MM.1S (cell line): ENCODE results near the gene TRAPPC6A.

Experiments
- DNase-seq: peaks from one replicate; pipeline ENCODE4 v3.0.0-alpha.2; 2015
- H2AFZ ChIP-seq: fragments of 300-600 bp; sonication (generic); 2 replicates; pipeline ENCODE4 v1.6.0; 2016; ENCODE audit warnings: antibody characterized with exemption, low read length
- H3F3A ChIP-seq: fragments of 300-600 bp; sonication (generic); 2 replicates; pipeline ENCODE4 v1.6.1; 2016; ENCODE audit warnings: mild to moderate bottlenecking, antibody characterized with exemption, low read length, moderate library complexity, mixed read lengths; ENCODE audit not compliant: insufficient read depth
- H3K27ac ChIP-seq: fragments of 300-600 bp; sonication (generic); 2 replicates; pipeline ENCODE4 v1.5.1; 2016; ENCODE audit warnings: mild to moderate bottlenecking, low read length
- H3K27me3 ChIP-seq: fragments of 300-600 bp; sonication (generic); replicated peaks from 2 replicates; pipeline ENCODE4 v1.6.0; 2016; ENCODE audit warnings: low read length; ENCODE audit not compliant: insufficient read depth
- H3K36me3 ChIP-seq: fragments of 300-600 bp; sonication (generic); replicated peaks from 2 replicates; pipeline ENCODE4 v1.6.1; 2016; ENCODE audit warnings: mild to moderate bottlenecking, low read length, mixed read lengths; ENCODE audit not compliant: insufficient read depth
- H3K4me1 ChIP-seq: fragments of 300-600 bp; sonication (generic); 2 replicates; pipeline ENCODE4 v1.6.1; 2016; ENCODE audit warnings: low read length, mixed read lengths
- H3K4me2 ChIP-seq: fragments of 300-600 bp; sonication (generic); 2 replicates; pipeline ENCODE4 v1.6.0; 2016; ENCODE audit warnings: low read depth, low read length
- H3K4me3 ChIP-seq: fragments of 300-600 bp; sonication (generic); 2 replicates; pipeline ENCODE4 v1.5.1; 2016; ENCODE audit warnings: low read length, mixed read lengths
- H3K79me2 ChIP-seq: fragments of 300-600 bp; sonication (generic); 2 replicates; pipeline ENCODE4 v1.6.1; 2016; ENCODE audit warnings: mixed run types, low read length, mixed read lengths
- H3K9ac ChIP-seq: fragments of 300-600 bp; sonication (generic); 2 replicates; pipeline ENCODE4 v1.6.1; 2016; ENCODE audit warnings: low read length, mixed read lengths
- H3K9me2 ChIP-seq: fragments of 300-600 bp; sonication (generic); replicated peaks from 2 replicates; pipeline ENCODE4 v1.6.1; 2016; ENCODE audit warnings: mild to moderate bottlenecking, low read length, mixed read lengths; ENCODE audit not compliant: insufficient read depth
- H3K9me3 ChIP-seq: fragments of 300-600 bp; sonication (generic); replicated peaks from 2 replicates; pipeline ENCODE4 v1.6.1; 2016; ENCODE audit warnings: mild to moderate bottlenecking, low read length, mixed read lengths; ENCODE audit not compliant: insufficient read depth
- H4K20me1 ChIP-seq: fragments of 300-600 bp; sonication (generic); 2 replicates; pipeline ENCODE4 v1.6.1; 2016; ENCODE audit warnings: mild to moderate bottlenecking, low read length, moderate library complexity, mixed read lengths; ENCODE audit not compliant: insufficient read depth
- EZH2 ChIP-seq: fragments of 300-600 bp; sonication (generic); optimal IDR thresholded peaks from 2 replicates; pipeline ENCODE3; 2017; ENCODE audit warnings: low read depth, mild to moderate bottlenecking, antibody characterized with exemption, low read length, mixed read lengths
- EZH2phosphoT487 ChIP-seq: fragments of 300-600 bp; sonication (generic); IDR thresholded peaks from 2 replicates; pipeline ENCODE4 v1.6.1; 2018; ENCODE audit warnings: antibody characterized with exemption, low read length
- TF ChIP-seq, protein P1 (sequence below): fragments of 300-600 bp; sonication (generic); IDR thresholded peaks from 2 replicates; pipeline ENCODE4 v1.5.1; 2016; ENCODE audit warnings: antibody characterized with exemption, low read length, mixed read lengths

The TRAPPC6A gene

DNA sequence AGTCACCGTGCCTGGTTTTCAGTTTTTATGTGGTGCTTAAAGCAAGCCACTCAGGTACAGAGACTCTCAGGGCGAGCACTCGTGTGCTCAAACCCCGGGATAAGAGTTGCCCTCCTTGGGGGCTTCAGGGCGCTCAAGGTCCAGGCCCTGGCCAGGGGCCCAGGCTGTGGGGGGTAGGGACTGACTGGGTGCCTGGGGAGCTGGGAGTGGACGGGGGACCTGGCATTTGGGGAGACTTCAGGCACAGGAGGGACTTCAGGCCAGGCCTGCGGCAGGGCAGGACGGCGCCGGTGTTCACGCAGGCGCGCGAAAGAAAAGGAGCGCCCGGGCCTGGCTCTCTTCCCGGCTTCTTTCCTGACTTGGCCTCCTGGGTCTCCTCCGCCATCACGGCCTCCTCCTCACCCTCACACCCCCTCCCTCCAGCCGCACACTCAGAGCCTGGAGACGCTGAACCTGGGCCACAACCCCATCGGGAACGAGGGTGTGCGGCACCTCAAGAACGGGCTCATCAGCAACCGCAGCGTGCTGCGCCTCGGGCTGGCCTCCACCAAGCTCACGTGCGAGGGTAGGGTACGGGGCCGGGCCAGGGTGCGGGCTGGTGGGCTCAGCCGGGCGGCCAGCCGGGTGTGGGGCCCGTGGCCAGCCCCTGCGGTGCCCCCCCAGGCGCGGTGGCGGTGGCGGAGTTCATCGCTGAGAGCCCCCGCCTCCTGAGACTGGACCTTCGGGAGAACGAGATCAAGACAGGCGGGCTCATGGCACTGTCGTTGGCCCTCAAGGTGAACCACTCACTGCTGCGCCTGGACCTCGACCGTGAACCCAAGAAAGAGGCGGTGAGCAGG lies 33.4 kb downstream of the TRAPPC6A start:
- H3K36me3 ChIP-seq: no peaks in the 10 kb centered on the region
- H3K27me3 ChIP-seq: no peaks in the 10 kb centered on the region
- no peak for TF ChIP-seq EZH2
- TF ChIP-seq, protein P1, sequence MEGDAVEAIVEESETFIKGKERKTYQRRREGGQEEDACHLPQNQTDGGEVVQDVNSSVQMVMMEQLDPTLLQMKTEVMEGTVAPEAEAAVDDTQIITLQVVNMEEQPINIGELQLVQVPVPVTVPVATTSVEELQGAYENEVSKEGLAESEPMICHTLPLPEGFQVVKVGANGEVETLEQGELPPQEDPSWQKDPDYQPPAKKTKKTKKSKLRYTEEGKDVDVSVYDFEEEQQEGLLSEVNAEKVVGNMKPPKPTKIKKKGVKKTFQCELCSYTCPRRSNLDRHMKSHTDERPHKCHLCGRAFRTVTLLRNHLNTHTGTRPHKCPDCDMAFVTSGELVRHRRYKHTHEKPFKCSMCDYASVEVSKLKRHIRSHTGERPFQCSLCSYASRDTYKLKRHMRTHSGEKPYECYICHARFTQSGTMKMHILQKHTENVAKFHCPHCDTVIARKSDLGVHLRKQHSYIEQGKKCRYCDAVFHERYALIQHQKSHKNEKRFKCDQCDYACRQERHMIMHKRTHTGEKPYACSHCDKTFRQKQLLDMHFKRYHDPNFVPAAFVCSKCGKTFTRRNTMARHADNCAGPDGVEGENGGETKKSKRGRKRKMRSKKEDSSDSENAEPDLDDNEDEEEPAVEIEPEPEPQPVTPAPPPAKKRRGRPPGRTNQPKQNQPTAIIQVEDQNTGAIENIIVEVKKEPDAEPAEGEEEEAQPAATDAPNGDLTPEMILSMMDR: no peak
- TF ChIP-seq EZH2phosphoT487: no peak
- DNase-seq: no peak
- H3K4me1 ChIP-seq: no peaks in the 10 kb centered on the region
- peaks cover 18% of the 10 kb centered on the region for H3K79me2 ChIP-seq
- H3K9me3 ChIP-seq: no peaks in the 10 kb centered on the region
- H3K9ac ChIP-seq: no peak overlapping the region
- no peak overlapping the region for H3K27ac ChIP-seq
- no peaks in the 10 kb centered on the region for H4K20me1 ChIP-seq
- H3K4me3 ChIP-seq: no peak overlapping the region
- H3K9me2 ChIP-seq: no peaks in the 10 kb centered on the region
- H2AFZ ChIP-seq: no peak overlapping the region
- H3K4me2 ChIP-seq: no peak overlapping the region
- no peaks in the 10 kb centered on the region for H3F3A ChIP-seq

DNA sequence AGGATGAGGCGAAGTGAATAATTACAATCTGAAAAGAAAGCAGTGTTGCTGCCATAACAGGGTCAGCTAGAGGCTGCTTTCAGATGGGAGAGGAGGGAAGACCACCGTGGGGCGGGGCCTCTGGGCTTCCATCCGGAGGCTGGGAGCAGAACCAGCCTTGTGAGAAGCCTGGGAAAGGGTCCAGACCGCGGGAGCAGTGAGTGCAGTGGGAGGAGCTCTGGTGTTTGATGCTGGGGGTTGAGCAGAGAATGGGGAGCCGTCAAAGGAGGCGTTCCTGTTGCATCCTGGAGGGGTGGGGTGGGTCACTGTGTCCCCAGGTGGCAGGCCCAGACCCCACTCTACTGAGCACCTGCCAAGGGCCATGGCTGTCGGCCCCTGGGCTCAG lies 35.3 kb downstream of the TRAPPC6A start:
- Histone ChIP-seq H3K9ac (no peak overlapping the region), H4K20me1 (no peaks in the 10 kb centered on the region), H3K36me3 (no peaks in the 10 kb centered on the region), H3K4me2 (no peak overlapping the region), H2AFZ (no peak overlapping the region), H3K9me2 (no peaks in the 10 kb centered on the region), H3K9me3 (no peaks in the 10 kb centered on the region), H3K27ac (no peak overlapping the region), H3F3A (peaks cover 6% of the 10 kb centered on the region), H3K27me3 (no peaks in the 10 kb centered on the region), H3K4me3 (no peak overlapping the region), H3K79me2 (peaks cover 35% of the 10 kb centered on the region), H3K4me1 (peaks cover 9% of the 10 kb centered on the region)
- DNase-seq: no peak
- TF ChIP-seq, protein P1: no peak
- no peak for TF ChIP-seq EZH2phosphoT487
- TF ChIP-seq EZH2: no peak

DNA sequence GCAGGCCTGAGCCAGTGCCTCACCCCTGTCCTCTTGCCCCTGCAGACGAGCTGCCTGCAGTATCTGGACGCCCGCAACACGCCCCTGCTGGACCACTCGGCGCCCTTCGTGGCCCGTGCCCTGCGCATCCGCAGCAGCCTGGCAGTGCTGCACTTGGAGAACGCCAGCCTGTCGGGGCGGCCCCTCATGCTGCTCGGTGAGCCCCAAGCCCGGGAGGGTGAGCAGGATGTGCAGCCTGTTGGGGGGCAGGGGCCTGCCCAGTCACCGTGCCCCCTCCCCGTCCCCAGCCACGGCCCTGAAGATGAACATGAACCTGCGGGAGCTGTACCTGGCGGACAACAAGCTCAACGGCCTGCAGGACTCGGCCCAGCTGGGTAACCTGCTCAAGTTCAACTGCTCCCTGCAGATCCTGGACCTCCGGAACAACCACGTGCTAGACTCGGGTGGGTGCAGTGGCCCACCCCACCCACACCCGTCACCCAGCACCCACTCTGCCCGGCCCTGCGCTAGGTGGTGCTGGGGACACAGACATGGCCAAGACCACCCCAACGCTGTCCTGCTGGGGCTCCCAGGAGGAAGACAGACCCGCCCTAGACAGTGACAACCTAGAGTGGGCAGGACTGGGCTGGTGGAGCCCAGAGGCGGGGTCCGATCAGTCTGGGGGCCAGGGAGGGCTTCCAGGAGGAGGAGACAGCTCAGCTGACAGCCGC lies 35.9 kb downstream of the TRAPPC6A start:
- TF ChIP-seq EZH2 (no peak), EZH2phosphoT487 (no peak)
- TF ChIP-seq, protein P1: no peak
- no peaks in the 10 kb centered on the region for H3K9me2 ChIP-seq
- peaks cover 35% of the 10 kb centered on the region for H3K79me2 ChIP-seq
- H3F3A ChIP-seq: peaks cover 11% of the 10 kb centered on the region
- DNase-seq: no peak
- H4K20me1 ChIP-seq: no peaks in the 10 kb centered on the region
- no peaks in the 10 kb centered on the region for H3K27me3 ChIP-seq
- no peak overlapping the region for H3K9ac ChIP-seq
- H3K9me3 ChIP-seq: no peaks in the 10 kb centered on the region
- H2AFZ ChIP-seq: no peak overlapping the region
- no peaks in the 10 kb centered on the region for H3K36me3 ChIP-seq
- H3K4me2 ChIP-seq: no peak overlapping the region
- no peak overlapping the region for H3K27ac ChIP-seq
- peaks cover 13% of the 10 kb centered on the region for H3K4me1 ChIP-seq
- no peak overlapping the region for H3K4me3 ChIP-seq
